K562 (cell line): ENCODE data around the gene RALGPS1. TPM values are rescaled to one million over a fixed set of nuclear protein-coding genes. Genes with fewer than 3 reads are reported as not detected.

ENCODE experiments used
- ATAC-seq: fragments of 200-7000 bp; cut with Tn5 transposase; 3 replicates; pipeline ENCODE4 v1.9.1; 2020; ENCODE audit warnings: moderate library complexity
- BruUV-seq: library from RNA; stranded (reverse); fragments of 400-500 nt; replicated peaks from 2 replicates; lab custom pipeline; 2021; lab: Mats Ljungman, UMichigan
- CTCF ChIA-PET: fragments of 300-600 bp; formaldehyde crosslinking; extraction: SDS; loops from one replicate; lab custom pipeline; 2021; ENCODE audit warnings: low intra/inter-chr PET ratio; lab: Yijun Ruan, JAX
- POLR2A ChIA-PET: fragments of 300-600, 350-650 bp; sonication (Branson Sonifier 250); formaldehyde crosslinking; extraction: SDS; loops from one replicate; lab custom pipeline; 2021; ENCODE audit warnings: antibody characterized with exemption, inconsistent platforms; lab: Yijun Ruan, JAX
- DNase-seq, 4 experiments: peaks; one replicate each; pipeline versions ENCODE4 v3.0.0 to v3.0.0-alpha.2; 2011 to 2018; ENCODE audit warnings: low spot score in 3 of 4, mixed read lengths in 3 of 4; ENCODE audit errors: extremely low read depth in 1 of 4
- FAIRE-seq: peaks from 2 replicates; lab custom pipeline; 2011; peaks lifted over from hg19 to GRCh38; lab: Jason Lieb, UNC
- H2AFZ ChIP-seq: 2 replicates; pipeline ENCODE4 v1.6.0; 2011; ENCODE audit warnings: low read depth, low read length, control low read depth, inconsistent platforms
- H3K27ac ChIP-seq: fragments of 200-600 bp; 3 replicates; pipeline ENCODE4 v1.8.0; 2011; ENCODE audit warnings: low read depth, mild to moderate bottlenecking, control low read depth, inconsistent platforms, low read length, moderate library complexity, mixed read lengths; ENCODE audit errors: extremely low read depth
- H3K27me3 ChIP-seq, 2 experiments: fragments of 300-600 bp in 1 of 2; 2 replicates in 1 of 2; 3 replicates in 1 of 2; pipeline versions ENCODE4 v1.6.0 to v1.8.0; 2011; ENCODE audit warnings: inconsistent platforms in 2 of 2, low read length in 2 of 2, mild to moderate bottlenecking in 1 of 2, mixed read lengths in 1 of 2, moderate library complexity in 1 of 2; ENCODE audit not compliant: control insufficient read depth in 2 of 2, insufficient read depth in 2 of 2
- H3K36me3 ChIP-seq: fragments of 300-600 bp; 3 replicates; pipeline ENCODE4 v1.8.0; 2011; ENCODE audit warnings: mild to moderate bottlenecking, low read length, inconsistent platforms; ENCODE audit not compliant: control insufficient read depth, insufficient read depth
- H3K4me1 ChIP-seq, 2 experiments: fragments of 200-600 bp in 1 of 2; replicated peaks in 1 of 2; 2 replicates in 1 of 2; 3 replicates in 1 of 2; pipeline versions ENCODE4 v1.5.1 to v1.8.0; 2011; ENCODE audit warnings: inconsistent platforms in 2 of 2, low read length in 2 of 2, mild to moderate bottlenecking in 1 of 2, mixed read lengths in 1 of 2, moderate library complexity in 1 of 2; ENCODE audit not compliant: control insufficient read depth in 2 of 2, insufficient read depth in 2 of 2
- H3K4me2 ChIP-seq: 2 replicates; pipeline ENCODE4 v1.6.1; 2011; ENCODE audit warnings: low read length, control low read depth, inconsistent platforms, mixed read lengths; ENCODE audit not compliant: insufficient read depth
- H3K4me3 ChIP-seq: fragments of 200-600 bp; sonication (generic), shearing (Covaris generic); 2 replicates; pipeline ENCODE4 v1.5.1; 2016; ENCODE audit warnings: control low read depth, inconsistent platforms
- H3K79me2 ChIP-seq: fragments of 200-600 bp; 3 replicates; pipeline ENCODE4 v1.8.0; 2011; ENCODE audit warnings: low read length, inconsistent platforms; ENCODE audit not compliant: control insufficient read depth, insufficient read depth
- H3K9ac ChIP-seq, 2 experiments: 2 replicates each; pipeline versions ENCODE4 v1.6.0 to v1.6.1; 2011; ENCODE audit warnings: low read depth in 2 of 2, low read length in 2 of 2, control low read depth in 1 of 2, inconsistent platforms in 1 of 2, mild to moderate bottlenecking in 1 of 2, mixed read lengths in 1 of 2; ENCODE audit not compliant: insufficient read depth in 1 of 2
- H3K9me1 ChIP-seq: one replicate; pipeline ENCODE4 v1.6.0; 2011; ENCODE audit warnings: inconsistent platforms, mild to moderate bottlenecking, low read length, moderate library complexity; ENCODE audit not compliant: control insufficient read depth, insufficient read depth
- H3K9me3 ChIP-seq: replicated peaks from 2 replicates; pipeline ENCODE4 v1.5.1; 2011; ENCODE audit warnings: low read depth, low read length, inconsistent platforms; ENCODE audit not compliant: control insufficient read depth, insufficient read depth
- H4K20me1 ChIP-seq: replicated peaks from 2 replicates; pipeline ENCODE4 v1.6.1; 2011; ENCODE audit warnings: low read length, inconsistent platforms, mixed read lengths; ENCODE audit not compliant: control insufficient read depth, insufficient read depth
- ADNP ChIP-seq: fragments of 200-800 bp; sonication (Bioruptor generic); IDR thresholded peaks from 2 replicates; pipeline ENCODE4 v1.6.1; 2016; ENCODE audit warnings: missing genetic modification characterization, missing compliant biosample characterization
- BHLHE40 ChIP-seq: IDR thresholded peaks from 2 replicates; pipeline ENCODE4 v1.6.1; 2011; ENCODE audit warnings: low read length, improper control_type of control experiment
- NR1H2 ChIP-seq: sonication (generic); formaldehyde crosslinking; IDR thresholded peaks from 2 replicates; pipeline ENCODE4 v1.4.0; 2020; ENCODE audit warnings: mild to moderate bottlenecking, missing genetic modification reagents
- RBM25 ChIP-seq: fragments of 200-400 bp; formaldehyde crosslinking; IDR thresholded peaks from 2 replicates; pipeline ENCODE4 v1.6.1; 2018; ENCODE audit warnings: low read length, low read depth, moderate library complexity; ENCODE audit not compliant: severe bottlenecking
- RCOR1 ChIP-seq, 2 experiments: IDR thresholded peaks; 2 replicates each; pipeline ENCODE4 v1.6.1; 2012; ENCODE audit warnings: low read depth in 2 of 2, low read length in 2 of 2, borderline replicate concordance in 1 of 2, improper control_type of control experiment in 1 of 2
- WGBS: fragments of 100-300 bp; shearing (Covaris generic); methylation state at CpG from one replicate; pipeline ENCODE4 v1.1.6; 2016; ENCODE audit warnings: low coverage, mixed read lengths; ENCODE audit not compliant: insufficient coverage; ENCODE audit errors: missing lambda C conversion rate; 5-methylcytosine and 5-hydroxymethylcytosine counted together
- in situ Hi-C: fragments of 300-500 bp; cut with MboI; formaldehyde crosslinking; loops from 4 replicates; pipeline ENCODE4 v1.15.0; 2018; ENCODE audit warnings: inconsistent platforms, mixed read lengths
- intact Hi-C: fragments of 100-400 bp; cut with micrococcal nuclease; formaldehyde crosslinking; loops from 2 replicates; pipeline ENCODE4 v1.14.2; 2022
- polyA plus RNA-seq, 8 experiments: library from polyadenylated mRNA; depleted of rRNA in 4 of 8; stranded (reverse) in 5 of 8; unstranded in 3 of 8; fragments of >200 nt; fragmentation: Nextera tagmentation in 2 of 8; fragmentation: Illumina TruSeq in 1 of 8; extraction: Ambion mirVana in 2 of 8; extraction: Trizol in 1 of 8; gene quantifications; 2 replicates each; pipeline versions ENCODE4 v1.2.1 to v1.2.3, GENCODE V29; 2011 to 2014; ENCODE audit warnings: inconsistent platforms in 1 of 8, missing spikeins in 1 of 8
- total RNA-seq, 7 experiments: library from RNA; depleted of rRNA in 6 of 7; stranded (reverse); fragments of >200 nt in 6 of 7; fragmentation: Illumina TruSeq in 2 of 7; extraction: Trizol in 2 of 7; gene quantifications; 2 replicates each; pipeline versions ENCODE4 v1.2.1 to v1.2.3, GENCODE V29; 2011 to 2021; ENCODE audit warnings: low replicate concordance in 1 of 7
- TF ChIP-seq, protein P1 (sequence below): fragments of 450-650 bp; formaldehyde crosslinking; IDR thresholded peaks from 2 replicates; pipeline ENCODE4 v1.4.0; 2022; ENCODE audit warnings: missing genetic modification characterization
- TF ChIP-seq, protein P2 (sequence below): sonication (generic); formaldehyde crosslinking; IDR thresholded peaks from 2 replicates; pipeline ENCODE4 v1.8.0; 2022; ENCODE audit warnings: mild to moderate bottlenecking, low read depth, missing genetic modification reagents
- TF ChIP-seq, protein P3 (sequence below): sonication (generic); formaldehyde crosslinking; IDR thresholded peaks from 2 replicates; pipeline ENCODE4 v1.8.0; 2023; ENCODE audit warnings: mild to moderate bottlenecking, missing genetic modification reagents
- TF ChIP-seq, protein P4 (sequence below): sonication (generic); formaldehyde crosslinking; IDR thresholded peaks from 2 replicates; pipeline ENCODE4 v1.9.0; 2022; ENCODE audit warnings: mild to moderate bottlenecking, missing genetic modification reagents

Gene RALGPS1
- total and polyA plus RNA-seq, 9 of the 15 experiments (the other 6 are each of a cell fraction or from before 2014, with no cell fraction given) = 0.04 to 2.6 (median 1.5) TPM

DNA sequence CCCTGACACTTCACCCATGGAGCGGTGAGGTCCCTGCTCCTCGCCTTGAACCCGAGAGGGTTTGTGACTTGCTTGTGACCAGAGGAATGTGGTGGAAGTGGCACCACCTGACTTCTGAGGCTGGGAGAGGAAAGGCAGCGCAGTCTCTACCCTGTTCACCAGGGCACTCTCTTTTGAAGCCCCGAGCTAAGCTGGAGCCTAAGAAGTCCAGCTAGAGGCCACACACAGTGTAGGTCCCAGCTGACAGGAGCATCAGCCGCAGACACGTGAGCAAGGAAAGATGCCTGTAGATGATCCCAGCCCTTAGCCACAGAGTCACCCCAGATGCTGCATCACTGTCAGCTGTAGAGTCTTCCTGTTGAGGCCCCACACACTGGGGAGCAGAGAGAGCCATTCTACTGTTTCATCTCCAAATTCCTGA is 209.5 kb downstream of the RALGPS1 start:
- in situ Hi-C loops = no loop called here

DNA sequence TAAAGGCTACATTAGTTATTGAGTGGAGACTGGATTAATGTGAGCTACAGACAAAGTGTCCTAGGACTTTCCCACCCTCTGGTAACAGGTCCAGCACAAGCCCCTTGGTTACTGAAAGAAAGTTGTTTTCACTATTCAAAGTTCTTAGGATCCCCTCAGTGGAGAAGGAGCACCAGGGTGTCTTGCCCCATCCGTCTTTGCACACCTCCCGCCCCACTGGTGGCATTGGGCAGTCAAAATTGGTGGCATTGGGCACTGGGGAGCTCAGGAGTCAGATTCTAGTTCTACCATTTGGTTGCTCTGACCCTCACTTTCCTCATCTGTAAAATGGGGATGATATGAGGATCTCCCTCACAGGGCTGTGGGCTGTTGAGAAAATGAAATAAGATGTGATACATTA is 210.2 kb downstream of the RALGPS1 start:
- FAIRE-seq = no peak
- Histone ChIP-seq H3K27me3 (peaks cover 41 to 58% of the 10 kb centered on the region in 2 experiments; a peak in 4 of 5 replicates), H3K9ac (no peak overlapping the region), H3K9me1 (no peaks in the 10 kb centered on the region), H3K4me2 (no peak overlapping the region), H3K36me3 (no peaks in the 10 kb centered on the region), H3K4me3 (no peak overlapping the region), H3K4me1 (peaks cover 11 to 18% of the 10 kb centered on the region in 2 experiments), H3K79me2 (no peaks in the 10 kb centered on the region), H3K9me3 (no peaks in the 10 kb centered on the region), H2AFZ (no peak overlapping the region)
- no peak for DNase-seq
- ATAC-seq = no peak
- intact Hi-C loops = no loop called here
- BruUV-seq = no TSS peak
- ChIA-PET CTCF (no interaction called here), POLR2A (interaction anchor here (0.6 kb wide), 1 partner anchor 12 kb away, joined by 3 read pairs; no protein-coding TSS in a partner anchor)
- TF ChIP-seq RBM25 (peak; percentile 41), ADNP (tag) (0 out of 2 replicates have a peak, but pooled peaks have one; percentile 33), RCOR1 (IDR thresholded peaks at IDR 0.05; ENCODE audit: borderline replicate concordance in 1 of 2, low read depth in 2 of 2, low read length in 2 of 2) (0 out of 4 replicates have a peak, but pooled peaks of 1 of the 2 experiments have one; percentile 8)
- TF ChIP-seq, protein P1, sequence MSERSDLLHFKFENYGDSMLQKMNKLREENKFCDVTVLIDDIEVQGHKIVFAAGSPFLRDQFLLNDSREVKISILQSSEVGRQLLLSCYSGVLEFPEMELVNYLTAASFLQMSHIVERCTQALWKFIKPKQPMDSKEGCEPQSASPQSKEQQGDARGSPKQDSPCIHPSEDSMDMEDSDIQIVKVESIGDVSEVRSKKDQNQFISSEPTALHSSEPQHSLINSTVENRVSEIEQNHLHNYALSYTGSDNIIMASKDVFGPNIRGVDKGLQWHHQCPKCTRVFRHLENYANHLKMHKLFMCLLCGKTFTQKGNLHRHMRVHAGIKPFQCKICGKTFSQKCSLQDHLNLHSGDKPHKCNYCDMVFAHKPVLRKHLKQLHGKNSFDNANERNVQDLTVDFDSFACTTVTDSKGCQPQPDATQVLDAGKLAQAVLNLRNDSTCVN = no peak
- TF ChIP-seq, protein P2, sequence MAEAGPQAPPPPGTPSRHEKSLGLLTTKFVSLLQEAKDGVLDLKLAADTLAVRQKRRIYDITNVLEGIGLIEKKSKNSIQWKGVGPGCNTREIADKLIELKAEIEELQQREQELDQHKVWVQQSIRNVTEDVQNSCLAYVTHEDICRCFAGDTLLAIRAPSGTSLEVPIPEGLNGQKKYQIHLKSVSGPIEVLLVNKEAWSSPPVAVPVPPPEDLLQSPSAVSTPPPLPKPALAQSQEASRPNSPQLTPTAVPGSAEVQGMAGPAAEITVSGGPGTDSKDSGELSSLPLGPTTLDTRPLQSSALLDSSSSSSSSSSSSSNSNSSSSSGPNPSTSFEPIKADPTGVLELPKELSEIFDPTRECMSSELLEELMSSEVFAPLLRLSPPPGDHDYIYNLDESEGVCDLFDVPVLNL (CRISPR knock-in tag) = no peak
- TF ChIP-seq, protein P3, sequence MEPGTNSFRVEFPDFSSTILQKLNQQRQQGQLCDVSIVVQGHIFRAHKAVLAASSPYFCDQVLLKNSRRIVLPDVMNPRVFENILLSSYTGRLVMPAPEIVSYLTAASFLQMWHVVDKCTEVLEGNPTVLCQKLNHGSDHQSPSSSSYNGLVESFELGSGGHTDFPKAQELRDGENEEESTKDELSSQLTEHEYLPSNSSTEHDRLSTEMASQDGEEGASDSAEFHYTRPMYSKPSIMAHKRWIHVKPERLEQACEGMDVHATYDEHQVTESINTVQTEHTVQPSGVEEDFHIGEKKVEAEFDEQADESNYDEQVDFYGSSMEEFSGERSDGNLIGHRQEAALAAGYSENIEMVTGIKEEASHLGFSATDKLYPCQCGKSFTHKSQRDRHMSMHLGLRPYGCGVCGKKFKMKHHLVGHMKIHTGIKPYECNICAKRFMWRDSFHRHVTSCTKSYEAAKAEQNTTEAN = no peak
- TF ChIP-seq, all 486 proteins: peak for 3
- peaks cover 14% of the 10 kb centered on the region for H4K20me1 ChIP-seq
- no peak overlapping the region for H3K27ac ChIP-seq
- 0% methylated on average over 2 of the region's 2 CpGs for WGBS
- in situ Hi-C loops = no loop called here

More for the DNA sequence above, 209.5 kb downstream of the RALGPS1 start:
- no TSS peak for BruUV-seq
- H3K4me3 ChIP-seq = no peak overlapping the region
- H3K79me2 ChIP-seq = no peaks in the 10 kb centered on the region
- DNase-seq (no peak), ATAC-seq (no peak), FAIRE-seq (no peak)
- H3K9me1 ChIP-seq = no peaks in the 10 kb centered on the region
- no peak overlapping the region for H3K9ac ChIP-seq
- WGBS = 13% methylated on average over 7 of the region's 7 CpGs
- intact Hi-C loops = no loop called here
- no peak overlapping the region for H2AFZ ChIP-seq
- H3K27ac ChIP-seq = no peak overlapping the region
- TF ChIP-seq NR1H2 (CRISPR knock-in tag) (no peak), BHLHE40 (peak; percentile 52; the same call in 1 of the 2 replicates)
- TF ChIP-seq, protein P4, sequence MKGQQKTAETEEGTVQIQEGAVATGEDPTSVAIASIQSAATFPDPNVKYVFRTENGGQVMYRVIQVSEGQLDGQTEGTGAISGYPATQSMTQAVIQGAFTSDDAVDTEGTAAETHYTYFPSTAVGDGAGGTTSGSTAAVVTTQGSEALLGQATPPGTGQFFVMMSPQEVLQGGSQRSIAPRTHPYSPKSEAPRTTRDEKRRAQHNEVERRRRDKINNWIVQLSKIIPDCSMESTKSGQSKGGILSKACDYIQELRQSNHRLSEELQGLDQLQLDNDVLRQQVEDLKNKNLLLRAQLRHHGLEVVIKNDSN (CRISPR knock-in tag) = peak; percentile 21; the same call in 1 of the 2 replicates
- H3K36me3 ChIP-seq = no peaks in the 10 kb centered on the region
- ChIA-PET CTCF (no interaction called here), POLR2A (interaction anchor here (0.6 kb wide), 3 partner anchors 12 to 240 kb away, joined by 3 read pairs; no protein-coding TSS in a partner anchor)
- H3K9me3 ChIP-seq = no peaks in the 10 kb centered on the region
- peaks cover 41 to 65% of the 10 kb centered on the region in 2 experiments; a peak in 4 of 5 replicates for H3K27me3 ChIP-seq
- H3K4me2 ChIP-seq = no peak overlapping the region
- peaks cover 18% of the 10 kb centered on the region for H4K20me1 ChIP-seq
- H3K4me1 ChIP-seq = peaks cover 5 to 14% of the 10 kb centered on the region in 2 experiments; a peak in 3 of 5 replicates
